Breast epithelium (tissue), 3 donors: ENCODE data around the gene ABHD8.

Experiments
- POLR2A ChIP-seq: fragments of 450-650 bp; IDR thresholded peaks from one replicate; pipeline ENCODE4 v1.6.1; 2016; ENCODE audit warnings: antibody characterized with exemption, mild to moderate bottlenecking, moderate library complexity
- POLR2AphosphoS5 ChIP-seq, 3 donors: sonication (generic); formaldehyde crosslinking; IDR thresholded peaks; one replicate each; pipeline ENCODE4 v1.6.1; 2017; ENCODE audit warnings: antibody characterized with exemption in 3 of 3
- TF ChIP-seq, protein P1 (sequence below), 3 donors: fragments of 450-650 bp; IDR thresholded peaks; one replicate each; pipeline ENCODE4 v1.5.1; 2016 to 2017; ENCODE audit warnings: antibody characterized with exemption in 3 of 3, mild to moderate bottlenecking in 3 of 3, moderate library complexity in 3 of 3

DNA sequence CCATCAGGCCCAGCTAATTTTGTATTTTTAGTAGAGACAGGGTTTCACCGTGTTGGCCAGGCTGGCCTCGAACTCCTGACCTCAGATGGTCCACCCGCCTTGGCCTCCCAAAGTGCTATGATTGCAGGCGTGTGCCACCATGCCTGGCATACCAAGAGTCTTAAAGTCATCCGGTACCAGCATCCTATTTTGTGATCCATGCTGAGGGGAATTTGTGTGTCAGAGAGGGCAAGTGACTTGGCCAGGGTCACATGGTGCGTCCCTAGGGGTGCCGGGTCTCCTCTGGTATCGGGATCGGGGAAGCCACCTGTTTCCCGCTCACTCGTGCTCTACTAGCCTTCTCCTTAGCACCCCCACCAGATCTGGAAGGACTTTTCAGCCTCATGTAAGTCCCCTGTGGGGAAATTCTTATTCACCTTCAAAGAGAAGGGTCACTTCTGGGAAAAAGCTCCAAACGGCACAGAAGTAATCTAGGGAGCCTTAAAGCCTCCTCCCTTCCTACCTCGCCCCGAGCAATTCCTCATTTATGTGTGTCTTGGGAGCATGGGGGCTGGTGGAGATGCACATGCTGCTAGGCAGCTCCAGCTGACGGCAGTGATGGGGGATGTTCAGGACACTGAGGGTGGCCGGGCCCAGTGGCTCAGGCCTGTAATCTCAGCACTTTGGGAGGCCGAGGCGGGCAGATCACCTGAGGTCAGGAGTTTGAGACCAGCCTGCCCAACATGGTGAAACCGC, 27.6 kb downstream of the ABHD8 start:
- TF ChIP-seq POLR2AphosphoS5 (IDR thresholded peaks at IDR 0.05) (no peak), POLR2A (no peak)
- TF ChIP-seq, protein P1, sequence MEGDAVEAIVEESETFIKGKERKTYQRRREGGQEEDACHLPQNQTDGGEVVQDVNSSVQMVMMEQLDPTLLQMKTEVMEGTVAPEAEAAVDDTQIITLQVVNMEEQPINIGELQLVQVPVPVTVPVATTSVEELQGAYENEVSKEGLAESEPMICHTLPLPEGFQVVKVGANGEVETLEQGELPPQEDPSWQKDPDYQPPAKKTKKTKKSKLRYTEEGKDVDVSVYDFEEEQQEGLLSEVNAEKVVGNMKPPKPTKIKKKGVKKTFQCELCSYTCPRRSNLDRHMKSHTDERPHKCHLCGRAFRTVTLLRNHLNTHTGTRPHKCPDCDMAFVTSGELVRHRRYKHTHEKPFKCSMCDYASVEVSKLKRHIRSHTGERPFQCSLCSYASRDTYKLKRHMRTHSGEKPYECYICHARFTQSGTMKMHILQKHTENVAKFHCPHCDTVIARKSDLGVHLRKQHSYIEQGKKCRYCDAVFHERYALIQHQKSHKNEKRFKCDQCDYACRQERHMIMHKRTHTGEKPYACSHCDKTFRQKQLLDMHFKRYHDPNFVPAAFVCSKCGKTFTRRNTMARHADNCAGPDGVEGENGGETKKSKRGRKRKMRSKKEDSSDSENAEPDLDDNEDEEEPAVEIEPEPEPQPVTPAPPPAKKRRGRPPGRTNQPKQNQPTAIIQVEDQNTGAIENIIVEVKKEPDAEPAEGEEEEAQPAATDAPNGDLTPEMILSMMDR (IDR thresholded peaks at IDR 0.05): no peak
